GM12892 (cell line): ENCODE data around the gene KCNN2.

Experiments used
- POLR2A ChIP-seq: IDR thresholded peaks from 2 replicates; pipeline ENCODE4 v1.6.1; 2011; ENCODE audit warnings: low read depth, low read length, control low read depth
- TAF1 ChIP-seq: IDR thresholded peaks from 2 replicates; pipeline ENCODE4 v1.6.1; 2011; ENCODE audit warnings: low read depth, mild to moderate bottlenecking, control low read depth, low read length, borderline replicate concordance

- TF ChIP-seq TAF1 (no peak), POLR2A (no peak)
Measured at GRCh38 chr5:114418176-114419066, 56.6 kb downstream of the KCNN2 start.
